ENCODE data around the gene ASCC3. TPM values are rescaled to one million over a fixed set of nuclear protein-coding genes. Genes with fewer than 3 reads are reported as not detected.
A peak's percentile ranks its signal among the peaks of the same experiment; 100 is the strongest.

ASCC3 gene
- total RNA-seq, 1 donor from 2014 or later: 32.2 TPM

- no peak for ATAC-seq
These were observed 312.9 kb downstream of the ASCC3 start for GRCh38 chr6:100568255-100568654.

- ATAC-seq: no peak
These were observed 314.6 kb downstream of the ASCC3 start for GRCh38 chr6:100566563-100566962.

GRCh38 chr6:100565439-100566104, 315.6 kb downstream of the ASCC3 start:
- no peak for ATAC-seq

GRCh38 chr6:100559859-100560258, 321.3 kb downstream of the ASCC3 start:
- ATAC-seq: no peak

- ATAC-seq: no peak
These were observed 326.9 kb downstream of the ASCC3 start for GRCh38 chr6:100554228-100554627.

- ATAC-seq: no peak
These were observed 327.9 kb downstream of the ASCC3 start for GRCh38 chr6:100553243-100553642.

GRCh38 chr6:100549406-100550167, 331.5 kb downstream of the ASCC3 start:
- no peak for ATAC-seq

GRCh38 chr6:100538086-100538485, 343.0 kb downstream of the ASCC3 start:
- no peak for ATAC-seq

- ATAC-seq: no peak
These were observed 362.5 kb downstream of the ASCC3 start for GRCh38 chr6:100518588-100518987.

- ATAC-seq: no peak
These were observed 363.5 kb downstream of the ASCC3 start for GRCh38 chr6:100517633-100518032.

- no peak for ATAC-seq
These were observed 364.0 kb downstream of the ASCC3 start for GRCh38 chr6:100517106-100517505.

- no peak for ATAC-seq
These were observed 366.5 kb downstream of the ASCC3 start for GRCh38 chr6:100514660-100515059.

GRCh38 chr6:100512203-100512862, 368.8 kb downstream of the ASCC3 start:
- no peak for ATAC-seq

- ATAC-seq: no peak
These were observed 372.0 kb downstream of the ASCC3 start for GRCh38 chr6:100509101-100509500.

- no peak for ATAC-seq
These were observed 374.5 kb downstream of the ASCC3 start for GRCh38 chr6:100506651-100507050.

- no peak for ATAC-seq
These were observed 376.1 kb downstream of the ASCC3 start for GRCh38 chr6:100504786-100505737.

GRCh38 chr6:100503043-100503705, 378.0 kb downstream of the ASCC3 start:
- no peak for ATAC-seq

- ATAC-seq: peak; percentile 62
These were observed 387.8 kb downstream of the ASCC3 start for GRCh38 chr6:100493206-100493888.

- ATAC-seq: no peak
These were observed 389.0 kb downstream of the ASCC3 start for GRCh38 chr6:100491952-100492670.

GRCh38 chr6:100490065-100490464, 391.1 kb downstream of the ASCC3 start:
- no peak for ATAC-seq

- no peak for ATAC-seq
These were observed 392.9 kb downstream of the ASCC3 start for GRCh38 chr6:100488244-100488643.
